Effector CD8-positive, alpha-beta T cell (primary cell): Measurements from ENCODE around the gene TESK2.
"Not testable (repeated sequence)": the region's sequence is repeated elsewhere in the genome, so short reads cannot be mapped to it uniquely, and the experiment has no call there.

ENCODE experiments used
- DNase-seq: peaks from one replicate; lab custom pipeline; 2025; lab: John Stamatoyannopoulos, UW

TESK2 gene

GRCh38 chr1:45473302-45473701 is 17.7 kb downstream of the TESK2 start:
- DNase-seq, result no peak

- DNase-seq, result no peak
These were observed 20.6 kb downstream of the TESK2 start for GRCh38 chr1:45470306-45470798.

GRCh38 chr1:45467353-45467752 is 23.6 kb downstream of the TESK2 start:
- DNase-seq, result not testable (repeated sequence)

GRCh38 chr1:45465277-45465676 is 25.7 kb downstream of the TESK2 start:
- DNase-seq, result no peak

GRCh38 chr1:45458894-45459293 is 32.1 kb downstream of the TESK2 start:
- no peak for DNase-seq

- no peak for DNase-seq
These were observed 34.4 kb downstream of the TESK2 start for GRCh38 chr1:45456531-45456930.

- DNase-seq, result no peak
These were observed 35.8 kb downstream of the TESK2 start for GRCh38 chr1:45455162-45455561.

GRCh38 chr1:45454464-45454863 is 36.5 kb downstream of the TESK2 start:
- no peak for DNase-seq

GRCh38 chr1:45452503-45452902 is 38.5 kb downstream of the TESK2 start:
- DNase-seq, result no peak

- no peak for DNase-seq
These were observed 42.6 kb downstream of the TESK2 start for GRCh38 chr1:45448357-45448756.

GRCh38 chr1:45446950-45447672 is 43.9 kb downstream of the TESK2 start:
- no peak for DNase-seq

- DNase-seq, result no peak
These were observed 44.4 kb downstream of the TESK2 start for GRCh38 chr1:45446530-45446929.

- no peak for DNase-seq
These were observed 46.3 kb downstream of the TESK2 start for GRCh38 chr1:45444609-45445131.

GRCh38 chr1:45443580-45444446 is 47.1 kb downstream of the TESK2 start:
- no peak for DNase-seq

GRCh38 chr1:45442272-45442671 is 48.7 kb downstream of the TESK2 start:
- no peak for DNase-seq

- DNase-seq, result no peak
These were observed 53.6 kb downstream of the TESK2 start for GRCh38 chr1:45437323-45437722.

- DNase-seq, result no peak
These were observed 60.5 kb downstream of the TESK2 start for GRCh38 chr1:45430490-45430889.

- DNase-seq, result no peak
These were observed 61.3 kb downstream of the TESK2 start for GRCh38 chr1:45429561-45430159.

GRCh38 chr1:45423906-45424678 is 66.9 kb downstream of the TESK2 start:
- DNase-seq, result no peak

GRCh38 chr1:45421935-45422334 is 69.0 kb downstream of the TESK2 start:
- DNase-seq, result no peak

GRCh38 chr1:45414746-45415145 is 76.2 kb downstream of the TESK2 start:
- no peak for DNase-seq

GRCh38 chr1:45412899-45413298 is 78.1 kb downstream of the TESK2 start:
- DNase-seq, result no peak
